Skeletal muscle cell (primary cell): ENCODE data around the gene NOL7.
A peak's percentile ranks its signal among the peaks of the same experiment; 100 is the strongest.

Source experiments
- DNase-seq: peaks from one replicate; pipeline ENCODE4 v3.0.0-alpha.2; 2010; ENCODE audit warnings: low read depth
- H3K4me3 ChIP-seq: 2 replicates; pipeline ENCODE4 v1.5.1; 2011; ENCODE audit warnings: low read depth, mild to moderate bottlenecking, control low read depth, low read length, moderate library complexity

NOL7 gene

GRCh38 chr6:13614926-13615791, at the start of gene NOL7:
Gene NOL7, plus strand, starts transcription at chr6:13615335. Its CDS starts 24 bp downstream, at chr6:13615359.
- DNase-seq, result peak; percentile 96
- H3K4me3 ChIP-seq, result peak within 1 kb of the TSS; percentile 71

DNA sequence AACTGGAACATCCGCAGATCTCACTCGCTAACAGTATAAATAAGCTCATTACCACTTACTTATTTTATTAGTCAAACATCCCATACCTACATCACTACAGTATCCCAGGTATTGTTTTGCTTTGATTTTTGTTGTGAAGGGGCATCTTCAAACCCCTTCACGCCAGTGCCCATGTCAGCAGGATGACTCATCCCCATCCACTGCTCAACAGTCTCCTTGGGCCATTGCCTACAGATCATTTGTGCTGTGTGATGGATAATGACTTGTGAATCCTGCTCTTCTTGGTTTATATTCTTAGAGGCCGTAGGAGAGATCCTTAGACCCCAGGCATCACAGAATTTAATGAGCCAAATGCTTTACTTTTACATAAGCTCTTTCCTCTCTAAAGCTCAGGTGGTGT, 49.2 kb upstream of the NOL7 start:
- DNase-seq, result no peak
- H3K4me3 ChIP-seq, result no peak overlapping the region

- H3K4me3 ChIP-seq, result no peak overlapping the region
- no peak for DNase-seq
Measured at GRCh38 chr6:13566500-13566899, 48.6 kb upstream of the NOL7 start.

DNA sequence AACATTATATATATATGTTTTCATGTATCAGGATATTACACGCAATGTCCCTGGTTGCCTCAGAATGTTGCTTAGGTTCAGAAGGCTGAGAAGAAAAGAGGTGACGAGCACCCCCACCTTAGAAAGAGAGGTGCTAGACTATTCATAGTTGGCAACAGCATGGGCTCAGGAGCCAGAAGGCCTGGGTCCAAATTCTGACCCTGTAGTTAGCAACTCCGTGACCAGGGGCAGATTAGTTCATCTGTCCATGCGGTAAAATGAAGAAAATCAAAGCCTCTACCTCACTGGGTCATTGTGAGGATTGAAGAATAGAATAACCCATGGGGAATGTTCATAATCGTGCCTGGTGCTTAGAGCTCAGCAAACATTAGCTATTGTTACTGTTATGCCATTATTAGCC, 46.2 kb upstream of the NOL7 start:
- DNase-seq, result no peak
- no peak overlapping the region for H3K4me3 ChIP-seq

DNA sequence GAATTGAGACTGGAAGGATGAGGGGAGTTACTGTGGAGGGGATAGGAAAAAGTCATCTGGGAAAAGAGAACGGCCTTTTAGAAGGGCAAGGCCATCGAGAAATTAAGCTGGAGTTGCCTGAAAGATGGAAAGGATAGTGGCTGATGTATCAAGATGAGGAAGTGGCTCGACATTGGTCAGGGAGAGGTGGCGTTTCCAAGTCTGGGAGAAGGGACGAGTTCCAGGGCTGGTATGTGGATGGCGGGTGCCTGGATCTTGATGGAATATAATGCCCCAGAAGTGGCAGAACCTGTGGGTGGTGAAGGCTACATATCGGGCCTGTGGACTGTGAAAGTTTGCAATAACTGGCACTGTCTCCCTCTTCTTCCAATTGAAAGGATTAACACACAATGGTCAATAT, 42.9 kb upstream of the NOL7 start:
- H3K4me3 ChIP-seq, result no peak overlapping the region
- no peak for DNase-seq

DNA sequence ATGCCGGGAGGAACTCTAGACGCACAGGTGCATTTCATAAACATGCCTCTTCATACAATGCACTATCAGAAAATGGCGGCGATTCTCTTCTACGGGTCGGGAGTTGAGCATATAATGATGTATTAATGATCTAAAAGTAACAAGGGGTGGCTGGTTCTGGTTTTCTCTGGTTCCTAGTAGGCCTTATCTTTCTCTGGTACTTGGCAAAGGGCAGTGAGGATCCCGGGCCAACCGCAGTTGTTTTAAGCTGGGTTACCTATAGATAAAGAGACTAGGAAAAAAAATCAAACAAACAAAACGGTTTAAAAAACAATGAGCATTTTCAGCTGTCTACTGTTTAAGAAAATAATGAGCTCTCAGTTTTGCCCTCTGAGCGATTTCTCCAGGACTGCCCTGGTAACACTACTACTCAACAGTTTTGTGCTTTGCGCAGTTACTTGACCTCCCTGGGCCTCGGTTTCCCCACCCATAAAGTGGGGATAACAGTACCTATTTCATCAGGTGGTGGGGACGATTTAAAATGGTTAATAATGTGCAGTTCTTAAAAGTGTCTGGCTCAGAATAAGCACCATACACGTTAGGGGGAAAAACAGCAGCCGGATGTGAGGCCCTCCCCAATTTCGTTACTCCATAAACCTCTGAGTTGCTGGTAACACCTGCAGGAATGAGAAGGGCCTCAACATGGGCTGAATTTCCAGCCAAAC, 42.0 kb upstream of the NOL7 start:
- peak overlapping the region; percentile 85 for H3K4me3 ChIP-seq
- no peak for DNase-seq

DNA sequence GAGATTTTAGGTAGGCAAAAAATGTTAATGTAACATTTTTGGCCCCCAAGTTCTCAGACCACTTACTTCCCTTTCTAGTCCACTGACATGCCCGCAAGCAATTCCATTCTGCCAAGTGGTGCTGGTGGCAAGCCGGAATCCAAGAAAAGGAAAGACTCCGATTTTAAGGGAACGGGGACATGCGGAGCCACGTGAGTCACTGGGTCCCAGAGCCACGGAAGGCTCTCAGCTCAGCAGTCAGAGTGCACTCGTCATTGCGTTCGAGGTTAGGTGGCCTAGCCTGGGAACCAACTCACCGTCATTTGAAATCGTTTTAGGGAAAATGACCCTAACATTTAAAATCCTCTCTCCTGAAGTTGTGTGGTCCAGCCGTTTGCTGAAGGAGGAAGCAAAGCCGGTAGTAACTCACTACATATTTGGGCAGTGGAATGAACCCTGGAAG, 41.4 kb upstream of the NOL7 start:
- DNase-seq, result no peak
- H3K4me3 ChIP-seq, result peak overlapping the region; percentile 85

DNA sequence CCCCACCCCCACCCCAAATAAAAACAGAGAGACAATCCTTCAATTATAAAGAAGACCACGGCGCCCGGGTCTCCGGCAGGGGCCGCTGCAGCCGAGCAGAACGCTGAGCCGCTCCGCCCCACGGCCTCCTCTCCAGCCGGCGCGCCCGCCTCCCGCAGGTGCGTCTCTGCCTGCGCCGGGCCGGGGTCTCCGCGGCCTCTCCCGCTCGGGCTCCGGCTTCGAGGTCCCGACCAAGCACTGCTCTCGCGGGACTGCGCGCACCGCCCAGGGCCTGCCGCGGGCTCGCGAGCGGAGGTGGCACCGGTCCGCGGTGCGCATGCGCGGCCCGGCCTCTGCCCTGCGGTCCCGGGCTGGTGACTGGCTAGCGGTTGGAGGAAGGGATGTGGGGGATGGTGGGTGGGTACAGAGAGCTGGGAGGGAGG, 41.0 kb upstream of the NOL7 start:
- peak overlapping the region; percentile 85 for H3K4me3 ChIP-seq
- peak; percentile 67 for DNase-seq

DNA sequence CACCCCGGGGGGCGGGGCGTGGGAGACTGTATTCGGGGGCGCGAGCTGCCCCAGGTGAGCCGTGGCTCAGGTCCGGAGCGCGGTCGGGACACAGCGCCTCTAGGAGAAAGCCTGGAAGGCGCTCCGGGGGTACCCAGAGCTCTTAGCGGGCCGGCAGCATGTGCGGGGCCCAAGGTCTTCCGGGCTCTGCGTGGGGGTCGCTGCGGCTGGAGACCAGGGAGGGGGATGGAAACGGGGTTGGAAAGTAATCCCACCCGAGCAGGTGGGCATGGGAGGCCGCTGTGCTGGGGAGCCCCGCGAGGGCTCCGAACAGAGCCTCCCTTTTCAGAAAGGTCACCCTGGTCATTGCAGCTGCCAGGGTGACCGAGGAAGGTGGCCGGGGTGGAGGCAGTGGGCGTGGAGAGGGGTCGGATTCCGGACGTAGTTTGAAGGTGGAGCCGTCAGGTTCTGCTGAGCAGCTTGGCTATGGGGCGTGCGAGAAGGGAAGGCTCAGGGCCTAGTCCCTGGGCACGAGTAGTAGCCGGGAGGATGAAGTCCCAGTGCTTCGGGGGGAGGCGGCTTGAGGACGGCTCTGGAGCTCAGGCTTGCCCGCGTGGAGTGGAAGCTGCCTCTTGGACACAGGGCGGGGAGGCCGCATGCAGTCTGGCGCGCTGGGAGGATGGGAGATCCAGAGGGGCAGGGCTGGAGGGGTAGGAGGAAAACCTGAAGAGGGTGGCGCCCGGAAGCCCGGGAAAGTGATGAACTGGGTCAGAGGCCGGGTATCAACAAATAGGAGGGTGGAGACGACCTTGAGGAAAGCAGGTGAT, 40.4 kb upstream of the NOL7 start, which contains the start of gene SIRT5:
SIRT5 (plus strand) TSS at position 31 of the 806 bp plus-strand sequence. CDS start 9,510 bp downstream, outside the sequence.
- H3K4me3 ChIP-seq, result peak within 1 kb of the TSS; percentile 85
- DNase-seq, result peak; percentile 35

DNA sequence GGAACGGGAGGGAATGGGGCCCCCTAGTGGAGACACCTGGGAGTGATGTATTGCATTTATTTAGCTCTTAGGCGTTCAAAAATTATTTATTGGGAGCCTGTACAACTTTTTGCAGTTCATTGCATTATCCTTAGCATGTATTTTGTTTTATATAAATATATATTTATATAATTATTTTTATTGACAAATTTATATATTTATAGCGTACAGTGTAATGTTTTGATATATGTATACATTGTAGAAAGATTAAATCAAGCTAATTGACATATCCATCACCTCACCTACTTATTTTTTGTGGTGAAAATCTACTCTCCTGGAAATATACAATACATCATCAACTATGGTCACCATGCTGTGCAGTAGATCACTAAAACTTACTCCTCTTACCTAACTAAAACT, 39.8 kb upstream of the NOL7 start:
- no peak for DNase-seq

DNA sequence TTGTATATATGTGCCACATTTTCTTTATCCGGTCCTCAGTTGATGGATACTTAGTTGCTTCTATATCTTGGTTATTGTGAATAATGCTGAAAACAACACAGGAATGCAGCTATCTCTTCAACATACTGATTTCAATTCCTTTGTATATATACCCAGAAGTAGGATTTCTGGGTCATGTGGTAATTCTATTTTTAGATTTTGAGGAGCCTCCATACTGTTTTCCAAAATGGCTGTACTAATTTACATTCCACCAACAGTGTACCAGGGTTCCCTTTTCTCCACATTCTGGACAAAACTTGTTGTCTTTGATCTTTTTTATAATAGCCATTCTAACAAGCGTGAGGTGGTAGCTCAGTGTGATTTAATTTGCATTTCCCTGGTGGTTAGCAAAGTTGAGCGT, 39.1 kb upstream of the NOL7 start:
- no peak overlapping the region for H3K4me3 ChIP-seq
- DNase-seq, result no peak

More for the DNA sequence above, 39.8 kb upstream of the NOL7 start:
- H3K4me3 ChIP-seq, result peak overlapping the region; percentile 85

- no peak overlapping the region for H3K4me3 ChIP-seq
- no peak for DNase-seq
Measured at GRCh38 chr6:13577926-13578325, 37.2 kb upstream of the NOL7 start.

- no peak overlapping the region for H3K4me3 ChIP-seq
- DNase-seq, result no peak
Measured at GRCh38 chr6:13579911-13580310, 35.2 kb upstream of the NOL7 start.

DNA sequence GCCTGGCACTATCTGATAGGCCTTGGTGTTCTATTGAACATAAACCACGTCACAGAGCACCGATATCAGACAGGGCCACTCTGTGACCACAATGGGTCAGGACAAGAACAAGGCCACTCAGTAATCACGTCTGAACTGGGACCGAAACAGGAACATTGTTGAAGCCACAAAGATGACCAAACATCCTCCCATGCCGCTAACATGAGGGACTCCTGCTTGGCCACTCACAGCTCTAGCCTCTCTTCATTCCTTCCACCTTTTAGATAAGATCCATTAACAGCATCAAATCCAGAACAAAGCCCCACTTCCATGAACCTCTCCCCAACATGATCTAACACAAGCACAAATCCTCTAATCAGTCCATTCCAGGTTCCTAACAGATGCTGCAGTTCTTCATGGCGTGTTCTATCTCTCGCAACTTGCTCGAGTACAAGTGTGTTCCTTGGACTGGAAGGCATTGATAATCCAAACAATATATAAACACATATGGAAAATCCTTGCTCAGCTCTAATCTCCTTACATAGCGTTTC, 33.4 kb upstream of the NOL7 start:
- H3K4me3 ChIP-seq, result no peak overlapping the region
- DNase-seq, result no peak

DNA sequence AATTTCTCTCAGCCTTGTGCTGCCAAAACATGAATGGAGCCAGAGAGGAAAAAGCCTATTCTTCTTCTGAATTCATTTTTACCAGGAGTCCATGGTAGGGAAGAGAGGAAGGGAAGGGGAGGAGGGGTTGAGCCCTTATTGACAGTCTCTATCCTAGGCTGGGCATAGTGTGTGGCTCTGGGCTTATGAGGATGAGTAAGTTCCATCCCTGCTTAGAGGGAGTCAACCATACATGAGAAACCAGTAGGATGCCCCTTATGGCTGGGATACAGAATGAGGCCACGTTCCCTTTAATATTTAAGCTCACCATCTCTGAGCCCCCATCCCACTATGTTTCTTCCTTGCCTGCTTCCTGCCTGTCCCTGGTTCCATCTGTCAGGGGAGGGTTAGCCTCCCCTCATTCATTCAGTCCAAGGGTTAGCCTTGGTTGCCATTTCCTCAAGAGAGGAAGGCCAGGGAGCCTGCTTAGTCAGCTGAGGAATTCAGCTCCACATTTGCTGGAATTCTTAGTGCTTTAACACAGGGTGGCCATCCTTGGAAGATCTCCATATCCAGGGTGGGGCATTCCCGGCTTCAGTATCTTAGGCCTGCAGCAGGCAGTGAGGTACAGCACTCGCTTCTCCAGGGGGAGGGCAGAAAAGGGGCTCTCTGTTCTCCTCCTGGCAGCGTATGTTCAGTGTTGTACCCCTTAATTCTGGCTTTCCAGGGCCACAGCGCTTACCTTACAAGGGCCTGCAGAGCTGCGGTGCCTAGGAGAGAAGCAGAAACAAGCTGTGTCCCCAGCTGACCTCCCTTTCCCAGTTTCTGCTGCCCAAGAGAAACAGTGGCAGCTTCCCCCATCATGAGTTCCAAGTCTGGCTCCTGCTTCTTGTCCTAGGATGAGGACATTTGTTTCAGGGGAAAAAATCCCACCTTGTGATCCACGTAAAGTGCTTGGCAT, 28.3 kb upstream of the NOL7 start:
- H3K4me3 ChIP-seq, result no peak overlapping the region

GRCh38 chr6:13589801-13590200, 25.3 kb upstream of the NOL7 start:
- DNase-seq, result no peak
- no peak overlapping the region for H3K4me3 ChIP-seq

More for the DNA sequence above, 28.3 kb upstream of the NOL7 start:
- no peak for DNase-seq

GRCh38 chr6:13590574-13591153, 24.5 kb upstream of the NOL7 start:
- no peak overlapping the region for H3K4me3 ChIP-seq
- DNase-seq, result no peak
